Caco-2 (cell line): Measurements from ENCODE around the gene DDX4. TPM values are rescaled to one million over a fixed set of nuclear protein-coding genes. Genes with fewer than 3 reads are reported as not detected.
"Not testable (repeated sequence)": the region's sequence is repeated elsewhere in the genome, so short reads cannot be mapped to it uniquely, and the experiment has no call there.

ENCODE experiments used
- BruUV-seq: library from RNA; stranded (reverse); fragments of 400-500 nt; replicated peaks from 2 replicates; lab custom pipeline; 2021; lab: Mats Ljungman, UMichigan
- CTCF ChIA-PET: fragments of 300-600 bp; sonication (Branson Sonifier 250); formaldehyde crosslinking; loops from one replicate; lab custom pipeline; 2022; ENCODE audit warnings: antibody characterized with exemption; lab: Charles Lee
- POLR2A ChIA-PET: fragments of 300-600 bp; sonication (Branson Sonifier 250); formaldehyde crosslinking; loops from one replicate; lab custom pipeline; 2022; ENCODE audit warnings: antibody characterized with exemption; lab: Charles Lee
- DNase-seq, 2 experiments: peaks; one replicate each; pipeline versions ENCODE4 v3.0.0 to v3.0.0-alpha.2; 2020 to 2022
- H3K27me3 ChIP-seq: replicated peaks from 2 replicates; pipeline ENCODE4 v1.6.0; 2011; ENCODE audit warnings: low read length; ENCODE audit not compliant: control insufficient read depth, insufficient read depth
- H3K36me3 ChIP-seq: 2 replicates; pipeline ENCODE4 v1.5.1; 2011; ENCODE audit warnings: low read length; ENCODE audit not compliant: control insufficient read depth, insufficient read depth
- H3K4me1 ChIP-seq: fragments of 250-450 bp; sonication (Bioruptor Pico); 2 replicates; pipeline ENCODE4 v1.5.1; 2020; ENCODE audit warnings: mild to moderate bottlenecking
- H3K4me3 ChIP-seq: 2 replicates; pipeline ENCODE4 v1.5.1; 2011; ENCODE audit warnings: low read depth, mild to moderate bottlenecking, control low read depth, low read length
- H3K9me3 ChIP-seq: fragments of 250-450 bp; sonication (Bioruptor Pico); 2 replicates; pipeline ENCODE4 v1.5.1; 2020; ENCODE audit warnings: mild to moderate bottlenecking, moderate library complexity
- H3K27ac Mint-ChIP-seq: one replicate; pipeline ENCODE4 v1.8.0; 2022; ENCODE audit warnings: mixed read lengths; ENCODE audit not compliant: unreplicated experiment
- H3K27me3 Mint-ChIP-seq: one replicate; pipeline ENCODE4 v1.8.0; 2022; ENCODE audit warnings: mixed read lengths; ENCODE audit not compliant: insufficient read depth, unreplicated experiment
- H3K36me3 Mint-ChIP-seq: one replicate; pipeline ENCODE4 v1.8.0; 2022; ENCODE audit warnings: mild to moderate bottlenecking, mixed read lengths; ENCODE audit not compliant: insufficient read depth, unreplicated experiment
- H3K4me1 Mint-ChIP-seq: one replicate; pipeline ENCODE4 v1.8.0; 2022; ENCODE audit warnings: low read depth, mixed read lengths; ENCODE audit not compliant: unreplicated experiment
- H3K4me3 Mint-ChIP-seq: one replicate; pipeline ENCODE4 v1.8.0; 2022; ENCODE audit warnings: mild to moderate bottlenecking, moderate library complexity, mixed read lengths; ENCODE audit not compliant: unreplicated experiment
- H3K9me3 Mint-ChIP-seq: one replicate; pipeline ENCODE4 v1.8.0; 2022; ENCODE audit warnings: mixed read lengths; ENCODE audit not compliant: unreplicated experiment
- intact Hi-C: fragments of 100-400 bp; cut with micrococcal nuclease; formaldehyde crosslinking; loops from one replicate; pipeline ENCODE4 v1.10.0; 2022; ENCODE audit not compliant: unreplicated experiment
- total RNA-seq: library from RNA; stranded (reverse); gene quantifications from 2 replicates; pipeline ENCODE4 v1.2.3, GENCODE V29; 2022
- TF ChIP-seq, protein P1 (sequence below), 2 experiments: fragments of 200-600 bp in 1 of 2; IDR thresholded peaks; 1 replicate in 1 of 2; 2 replicates in 1 of 2; pipeline versions ENCODE4 v1.5.1 to v1.8.0; 2011 to 2022; ENCODE audit warnings: antibody characterized with exemption in 1 of 2, control low read depth in 1 of 2, inconsistent platforms in 1 of 2, low read depth in 1 of 2, low read length in 1 of 2, mild to moderate bottlenecking in 1 of 2, moderate library complexity in 1 of 2; ENCODE audit not compliant: insufficient read depth in 1 of 2, severe bottlenecking in 1 of 2, unreplicated experiment in 1 of 2

Gene DDX4
- total RNA-seq, 1 experiment from 2014 or later: not detected

DNA sequence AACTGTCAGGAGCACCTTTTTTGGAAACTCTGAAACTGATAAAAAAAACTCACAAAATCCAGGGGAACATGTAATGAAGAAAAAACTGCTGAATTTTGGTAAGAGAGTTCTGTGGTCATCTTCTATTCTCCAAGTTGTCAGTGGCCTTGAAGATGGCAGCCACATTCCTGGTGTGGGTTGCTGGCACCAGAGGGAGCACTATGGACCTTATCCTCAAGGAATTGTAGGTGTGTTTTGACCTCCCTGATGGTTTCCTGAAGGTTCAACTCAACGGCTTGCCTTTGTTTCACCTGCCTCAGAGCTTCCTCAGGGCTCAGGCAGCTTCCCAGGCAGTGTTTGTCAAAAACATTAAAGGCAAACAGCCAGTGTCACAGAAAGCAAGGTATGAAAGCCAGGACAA, 23.5 kb upstream of the DDX4 start:
- no peaks in the 10 kb centered on the region for H3K27me3 ChIP-seq
- no peak overlapping the region for H3K4me3 Mint-ChIP-seq
- H3K36me3 Mint-ChIP-seq: peaks cover 11% of the 10 kb centered on the region
- peak in 1 of 2 experiments; percentile 17 for DNase-seq
- peaks cover 6% of the 10 kb centered on the region for H3K4me1 Mint-ChIP-seq
- BruUV-seq: no TSS peak
- no peaks in the 10 kb centered on the region for H3K36me3 ChIP-seq
- ChIA-PET POLR2A (interaction anchor here (0.6 to 0.7 kb wide), 2 partner anchors 155 to 326 kb away, joined by 3 to 4 read pairs; no protein-coding TSS in a partner anchor), CTCF (no interaction called here)
- H3K9me3 ChIP-seq: peaks cover 4% of the 10 kb centered on the region; the same call in 1 of the 2 replicates
- intact Hi-C loops: loop anchor here (5.0 kb wide), 1 partner anchor 488 kb away; no protein-coding TSS in a partner anchor
- H3K4me3 ChIP-seq: no peak overlapping the region
- TF ChIP-seq, protein P1, sequence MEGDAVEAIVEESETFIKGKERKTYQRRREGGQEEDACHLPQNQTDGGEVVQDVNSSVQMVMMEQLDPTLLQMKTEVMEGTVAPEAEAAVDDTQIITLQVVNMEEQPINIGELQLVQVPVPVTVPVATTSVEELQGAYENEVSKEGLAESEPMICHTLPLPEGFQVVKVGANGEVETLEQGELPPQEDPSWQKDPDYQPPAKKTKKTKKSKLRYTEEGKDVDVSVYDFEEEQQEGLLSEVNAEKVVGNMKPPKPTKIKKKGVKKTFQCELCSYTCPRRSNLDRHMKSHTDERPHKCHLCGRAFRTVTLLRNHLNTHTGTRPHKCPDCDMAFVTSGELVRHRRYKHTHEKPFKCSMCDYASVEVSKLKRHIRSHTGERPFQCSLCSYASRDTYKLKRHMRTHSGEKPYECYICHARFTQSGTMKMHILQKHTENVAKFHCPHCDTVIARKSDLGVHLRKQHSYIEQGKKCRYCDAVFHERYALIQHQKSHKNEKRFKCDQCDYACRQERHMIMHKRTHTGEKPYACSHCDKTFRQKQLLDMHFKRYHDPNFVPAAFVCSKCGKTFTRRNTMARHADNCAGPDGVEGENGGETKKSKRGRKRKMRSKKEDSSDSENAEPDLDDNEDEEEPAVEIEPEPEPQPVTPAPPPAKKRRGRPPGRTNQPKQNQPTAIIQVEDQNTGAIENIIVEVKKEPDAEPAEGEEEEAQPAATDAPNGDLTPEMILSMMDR (IDR thresholded peaks at IDR 0.05; ENCODE audit: insufficient read depth in 1 of 2, low read depth in 1 of 2, low read length in 1 of 2, severe bottlenecking in 1 of 2, unreplicated experiment in 1 of 2): no peak
- H3K9me3 Mint-ChIP-seq: peaks cover 32% of the 10 kb centered on the region
- no peaks in the 10 kb centered on the region for H3K27me3 Mint-ChIP-seq
- H3K27ac Mint-ChIP-seq: peak overlapping the region; percentile 15
- peaks cover 11% of the 10 kb centered on the region for H3K4me1 ChIP-seq

DNA sequence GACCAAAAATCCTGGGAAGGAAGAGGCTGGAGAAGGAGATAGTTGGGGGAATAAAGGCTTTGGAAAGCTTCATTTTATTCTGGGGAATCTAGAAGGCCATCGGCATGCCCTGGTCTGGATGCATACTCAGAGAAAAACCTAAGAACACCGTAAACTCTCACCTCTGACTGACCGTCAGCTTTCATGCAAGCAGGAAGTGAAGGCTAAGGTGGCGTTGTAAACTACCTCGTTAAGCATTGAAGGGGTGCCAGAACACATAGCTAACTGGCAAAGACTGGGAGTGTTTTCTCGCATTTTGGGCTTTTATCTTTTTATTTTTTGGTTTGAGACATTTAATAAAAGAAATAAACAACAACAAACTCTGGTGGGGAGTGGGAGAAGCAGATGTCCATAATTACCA, 23.1 kb upstream of the DDX4 start:
- Histone ChIP-seq H3K4me3 (no peak overlapping the region), H3K27me3 (no peaks in the 10 kb centered on the region), H3K36me3 (no peaks in the 10 kb centered on the region), H3K9me3 (peaks cover 4% of the 10 kb centered on the region; the same call in 1 of the 2 replicates), H3K4me1 (peaks cover 11% of the 10 kb centered on the region)
- CTCF ChIA-PET: no interaction called here
- no TSS peak for BruUV-seq
- DNase-seq: no peak
- H3K4me1 Mint-ChIP-seq: peaks cover 6% of the 10 kb centered on the region
- TF ChIP-seq, protein P1 (IDR thresholded peaks at IDR 0.05; ENCODE audit: insufficient read depth in 1 of 2, low read depth in 1 of 2, low read length in 1 of 2, severe bottlenecking in 1 of 2, unreplicated experiment in 1 of 2): no peak
- intact Hi-C loops: loop anchor here (5.0 kb wide), 1 partner anchor 488 kb away; no protein-coding TSS in a partner anchor
- H3K27me3 Mint-ChIP-seq: no peaks in the 10 kb centered on the region
- H3K9me3 Mint-ChIP-seq: peaks cover 34% of the 10 kb centered on the region
- peaks cover 11% of the 10 kb centered on the region for H3K36me3 Mint-ChIP-seq
- POLR2A ChIA-PET: interaction anchor here (0.6 kb wide), 1 partner anchor 154 kb away, joined by 3 read pairs; no protein-coding TSS in a partner anchor
- H3K27ac Mint-ChIP-seq: peak overlapping the region; percentile 15
- no peak overlapping the region for H3K4me3 Mint-ChIP-seq

DNA sequence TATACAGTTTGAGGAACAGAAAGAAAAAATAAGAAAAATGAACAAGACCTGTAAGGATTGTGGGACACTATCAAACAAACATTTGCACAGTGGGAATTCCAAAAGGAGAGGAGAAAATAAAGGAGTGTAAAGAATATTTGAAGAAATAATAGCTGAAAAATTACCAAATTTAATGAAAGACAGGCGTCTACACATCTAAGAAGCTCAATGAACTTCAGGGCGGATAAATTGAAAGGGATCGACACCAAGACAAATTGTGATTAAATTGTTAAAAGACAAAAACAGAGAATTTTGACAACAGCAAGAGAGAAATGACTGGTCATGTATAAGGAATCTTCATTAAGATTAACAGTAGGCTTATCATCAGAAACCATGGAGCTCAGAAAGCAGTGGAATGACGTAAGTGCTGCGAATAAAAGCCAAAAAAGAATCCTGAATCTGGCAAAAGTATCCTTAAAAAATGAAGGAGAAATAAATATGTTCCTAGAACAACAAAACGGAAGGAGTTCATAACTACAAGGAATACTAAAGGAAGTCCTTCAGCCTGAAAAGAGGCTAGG, 22.3 kb upstream of the DDX4 start:
- no peak overlapping the region for H3K4me3 ChIP-seq
- POLR2A ChIA-PET: no interaction called here
- H3K27me3 ChIP-seq: no peaks in the 10 kb centered on the region
- Mint-ChIP-seq H3K9me3 (peaks cover 34% of the 10 kb centered on the region), H3K27me3 (no peaks in the 10 kb centered on the region), H3K36me3 (peaks cover 11% of the 10 kb centered on the region), H3K27ac (no peak overlapping the region), H3K4me1 (peaks cover 6% of the 10 kb centered on the region), H3K4me3 (no peak overlapping the region)
- no peaks in the 10 kb centered on the region for H3K36me3 ChIP-seq
- peaks cover 11% of the 10 kb centered on the region for H3K4me1 ChIP-seq
- CTCF ChIA-PET: no interaction called here
- DNase-seq: no peak
- peaks cover 4% of the 10 kb centered on the region; the same call in 1 of the 2 replicates for H3K9me3 ChIP-seq
- TF ChIP-seq, protein P1 (IDR thresholded peaks at IDR 0.05; ENCODE audit: insufficient read depth in 1 of 2, low read depth in 1 of 2, low read length in 1 of 2, severe bottlenecking in 1 of 2, unreplicated experiment in 1 of 2): no peak
- intact Hi-C loops: no loop called here
- BruUV-seq: no TSS peak

DNA sequence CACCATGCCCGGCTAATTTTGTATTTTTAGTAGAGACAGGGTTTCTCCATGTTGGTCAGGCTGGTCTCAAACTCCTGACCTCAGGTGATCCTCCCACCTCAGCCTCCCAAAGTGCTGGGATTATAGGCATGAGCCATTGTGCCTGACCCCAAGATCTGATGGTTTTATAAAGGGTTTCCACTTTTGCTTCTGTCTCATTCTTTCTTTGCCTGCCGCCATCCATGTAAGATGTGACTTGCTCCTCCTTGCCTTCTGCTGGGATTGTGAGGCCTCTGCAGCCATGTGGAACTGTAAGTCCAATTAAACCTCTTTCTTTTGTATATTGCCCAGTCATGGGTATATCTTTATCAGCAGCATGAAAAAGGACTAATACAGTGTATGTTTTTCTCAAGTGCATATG, 18.8 kb upstream of the DDX4 start:
- POLR2A ChIA-PET, intact Hi-C loops, DNase-seq, H3K4me1 ChIP-seq, H3K36me3 ChIP-seq, H3K4me1 Mint-ChIP-seq, H3K4me3 ChIP-seq, H3K36me3 Mint-ChIP-seq, CTCF ChIA-PET, H3K27ac Mint-ChIP-seq, H3K9me3 ChIP-seq, H3K27me3 Mint-ChIP-seq, H3K27me3 ChIP-seq, H3K4me3 Mint-ChIP-seq, BruUV-seq: not testable (repeated sequence)
- peaks cover 34% of the 10 kb centered on the region for H3K9me3 Mint-ChIP-seq
